Right lobe of liver (tissue), 6 donors: Measurements from ENCODE around the gene RNLS. TPM values are rescaled to one million over a fixed set of nuclear protein-coding genes. Genes with fewer than 3 reads are reported as not detected.

Experiments used
- ATAC-seq, 4 donors: fragments of 200-7000 bp; cut with Tn5 transposase; one replicate each; pipeline ENCODE4 v1.9.1; 2020; ENCODE audit warnings: mild to moderate bottlenecking in 4 of 4, moderate library complexity in 4 of 4
- DNase-seq, 3 donors: peaks; one replicate each; pipeline ENCODE4 v3.0.0-alpha.2; 2020
- H3K27ac ChIP-seq, 3 donors: fragments of 200-600 bp; one replicate each; pipeline ENCODE4 v1.8.0; 2022
- H3K27me3 ChIP-seq, 2 donors: fragments of 200-600 bp; one replicate each; pipeline ENCODE4 v1.8.0; 2022
- H3K36me3 ChIP-seq, 4 donors: fragments of 200-600 bp; sonication (generic) in 1 of 4; one replicate each; pipeline versions ENCODE4 v1.5.1 to v1.8.0; 2017 to 2022; ENCODE audit warnings: control low read depth in 1 of 4
- H3K4me1 ChIP-seq, 4 donors: fragments of 200-600 bp; sonication (generic) in 1 of 4; one replicate each; pipeline versions ENCODE4 v1.5.1 to v1.8.0; 2017 to 2022; ENCODE audit warnings: control low read depth in 1 of 4
- H3K4me3 ChIP-seq, 3 donors: fragments of 200-600 bp; one replicate each; pipeline ENCODE4 v1.8.0; 2022
- H3K9me3 ChIP-seq, 4 donors: fragments of 200-600 bp; sonication (generic) in 1 of 4; one replicate each; pipeline versions ENCODE4 v1.5.1 to v1.8.0; 2017 to 2022; ENCODE audit warnings: control low read depth in 1 of 4
- POLR2A ChIP-seq: fragments of 450-650 bp; IDR thresholded peaks from one replicate; pipeline ENCODE4 v1.6.1; 2017; ENCODE audit warnings: antibody characterized with exemption, mild to moderate bottlenecking
- WGBS: methylation state at CpG from one replicate; pipeline ENCODE4 v1.1.6; 2018; ENCODE audit warnings: low coverage, low lambda C conversion rate; ENCODE audit not compliant: insufficient coverage; ENCODE audit errors: missing lambda C conversion rate; 5-methylcytosine and 5-hydroxymethylcytosine counted together
- intact Hi-C, 2 donors: fragments of 100-400 bp; cut with DNase I; formaldehyde crosslinking; loops; one replicate each; pipeline versions ENCODE4 v1.11.2 to v1.14.1; 2022
- total RNA-seq, 6 experiments: library from RNA; depleted of rRNA in 2 of 6; stranded (reverse); fragments of >200 nt in 2 of 6; fragmentation: NEBNext Ultra II Directional in 3 of 6; extraction: Animal tissue kit (Norgen Biotek cat#: 25700) in 3 of 6; gene quantifications; one replicate each; pipeline versions ENCODE4 v1.1.0 to v1.2.4, GENCODE V29; 2016 to 2023
- TF ChIP-seq, protein P1 (sequence below), 4 donors: fragments of 200-600 bp in 3 of 4; fragments of 450-650 bp in 1 of 4; IDR thresholded peaks; one replicate each; pipeline versions ENCODE4 v1.5.1 to v1.8.0; 2016 to 2022; ENCODE audit warnings: antibody characterized with exemption in 4 of 4, mild to moderate bottlenecking in 2 of 4
- donor health status: DM: no; HTN: yes; CAD: no.
- donor health status: DM: no; HTN: no; CAD: no.
- donor health status: DM: no; HTN: no; CAD: no.
- donor health status: DM: no; HTN: yes; CAD: no.
- donor health status: DM: no; HTN: yes; CAD: no.

Gene RNLS
- total RNA-seq, 6 experiments from 2014 or later = 5.9 to 10.5 (median 7.3) TPM

DNA sequence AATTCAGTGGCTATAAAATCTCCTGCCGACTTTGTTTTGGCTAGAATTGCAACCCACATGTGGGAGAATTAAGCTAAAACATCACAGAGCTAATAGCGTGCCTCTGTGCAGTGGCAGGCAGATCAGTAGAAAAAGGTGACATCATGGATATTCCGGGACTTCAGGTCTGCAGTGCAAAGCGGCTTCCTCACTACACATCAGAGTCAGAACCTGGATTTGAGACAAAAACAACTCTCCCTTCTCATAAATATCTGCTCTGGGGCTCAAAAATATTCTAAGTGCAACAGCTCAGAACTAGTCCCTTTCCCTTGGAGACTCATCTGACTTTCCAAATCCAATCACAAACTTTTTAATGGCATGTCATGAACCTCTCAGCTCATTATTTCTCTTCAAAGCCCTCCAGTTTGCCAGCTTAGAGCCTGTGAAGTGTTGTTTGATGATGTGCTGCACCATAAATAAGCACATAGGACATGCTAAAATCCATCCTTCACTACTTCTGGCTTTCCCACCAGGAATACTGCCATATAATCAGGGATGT, 337.1 kb downstream of the RNLS start:
- Histone ChIP-seq H3K9me3 (no peaks in the 10 kb centered on the region), H3K4me3 (no peak overlapping the region), H3K36me3 (no peaks in the 10 kb centered on the region), H3K4me1 (peaks cover 0 to 10% (median 4%) of the 10 kb centered on the region in 4 donors), H3K27ac (no peak overlapping the region), H3K27me3 (no peaks in the 10 kb centered on the region)
- DNase-seq = no peak
- peak in 1 of 4 donors; percentile 29 for ATAC-seq
- 58% methylated on average over 4 of the region's 4 CpGs for WGBS
- intact Hi-C loops = no loop called here
- no peak for TF ChIP-seq POLR2A
- TF ChIP-seq, protein P1, sequence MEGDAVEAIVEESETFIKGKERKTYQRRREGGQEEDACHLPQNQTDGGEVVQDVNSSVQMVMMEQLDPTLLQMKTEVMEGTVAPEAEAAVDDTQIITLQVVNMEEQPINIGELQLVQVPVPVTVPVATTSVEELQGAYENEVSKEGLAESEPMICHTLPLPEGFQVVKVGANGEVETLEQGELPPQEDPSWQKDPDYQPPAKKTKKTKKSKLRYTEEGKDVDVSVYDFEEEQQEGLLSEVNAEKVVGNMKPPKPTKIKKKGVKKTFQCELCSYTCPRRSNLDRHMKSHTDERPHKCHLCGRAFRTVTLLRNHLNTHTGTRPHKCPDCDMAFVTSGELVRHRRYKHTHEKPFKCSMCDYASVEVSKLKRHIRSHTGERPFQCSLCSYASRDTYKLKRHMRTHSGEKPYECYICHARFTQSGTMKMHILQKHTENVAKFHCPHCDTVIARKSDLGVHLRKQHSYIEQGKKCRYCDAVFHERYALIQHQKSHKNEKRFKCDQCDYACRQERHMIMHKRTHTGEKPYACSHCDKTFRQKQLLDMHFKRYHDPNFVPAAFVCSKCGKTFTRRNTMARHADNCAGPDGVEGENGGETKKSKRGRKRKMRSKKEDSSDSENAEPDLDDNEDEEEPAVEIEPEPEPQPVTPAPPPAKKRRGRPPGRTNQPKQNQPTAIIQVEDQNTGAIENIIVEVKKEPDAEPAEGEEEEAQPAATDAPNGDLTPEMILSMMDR (IDR thresholded peaks at IDR 0.05) = no peak

DNA sequence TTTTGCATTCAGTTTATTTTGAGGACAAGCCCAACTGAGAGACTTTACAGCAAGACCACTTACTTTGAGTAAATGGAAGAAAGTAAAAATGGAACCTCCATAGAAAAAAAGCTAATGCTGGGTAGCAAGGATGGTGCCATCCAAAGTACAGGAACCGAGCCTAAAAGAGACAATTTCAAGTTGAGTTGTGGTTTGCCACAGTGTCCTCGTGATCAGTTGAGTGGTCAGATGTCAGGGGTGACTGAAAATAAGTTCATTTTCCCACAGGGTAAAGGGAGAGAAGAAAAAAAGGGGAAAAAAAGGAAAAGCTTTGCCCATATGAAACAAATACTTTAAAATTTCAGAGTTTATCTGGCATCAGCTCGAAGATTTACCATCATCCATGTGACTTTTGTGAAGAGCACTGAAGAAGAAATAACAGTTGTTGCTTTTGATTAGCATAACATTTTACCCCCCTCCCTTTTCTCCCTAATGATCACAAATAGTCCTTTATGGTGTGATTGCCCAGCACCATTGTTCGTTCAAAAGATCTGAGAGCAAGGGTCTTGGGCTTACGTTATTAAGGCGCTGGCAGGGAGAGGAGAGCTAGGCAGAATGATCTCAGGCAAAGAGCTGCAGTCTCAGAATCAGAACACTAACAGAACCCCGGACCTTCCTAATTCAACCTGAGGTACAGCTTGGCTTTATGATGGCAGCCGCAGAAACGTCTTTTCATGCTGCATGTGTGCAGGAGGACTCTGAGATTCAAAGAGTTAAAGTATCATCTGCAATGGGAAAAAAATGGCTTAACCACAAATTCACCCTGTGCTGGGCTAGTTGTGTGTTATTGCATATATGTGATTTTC, 338.1 kb downstream of the RNLS start:
- intact Hi-C loops = no loop called here
- H3K27ac ChIP-seq = no peak overlapping the region

DNA sequence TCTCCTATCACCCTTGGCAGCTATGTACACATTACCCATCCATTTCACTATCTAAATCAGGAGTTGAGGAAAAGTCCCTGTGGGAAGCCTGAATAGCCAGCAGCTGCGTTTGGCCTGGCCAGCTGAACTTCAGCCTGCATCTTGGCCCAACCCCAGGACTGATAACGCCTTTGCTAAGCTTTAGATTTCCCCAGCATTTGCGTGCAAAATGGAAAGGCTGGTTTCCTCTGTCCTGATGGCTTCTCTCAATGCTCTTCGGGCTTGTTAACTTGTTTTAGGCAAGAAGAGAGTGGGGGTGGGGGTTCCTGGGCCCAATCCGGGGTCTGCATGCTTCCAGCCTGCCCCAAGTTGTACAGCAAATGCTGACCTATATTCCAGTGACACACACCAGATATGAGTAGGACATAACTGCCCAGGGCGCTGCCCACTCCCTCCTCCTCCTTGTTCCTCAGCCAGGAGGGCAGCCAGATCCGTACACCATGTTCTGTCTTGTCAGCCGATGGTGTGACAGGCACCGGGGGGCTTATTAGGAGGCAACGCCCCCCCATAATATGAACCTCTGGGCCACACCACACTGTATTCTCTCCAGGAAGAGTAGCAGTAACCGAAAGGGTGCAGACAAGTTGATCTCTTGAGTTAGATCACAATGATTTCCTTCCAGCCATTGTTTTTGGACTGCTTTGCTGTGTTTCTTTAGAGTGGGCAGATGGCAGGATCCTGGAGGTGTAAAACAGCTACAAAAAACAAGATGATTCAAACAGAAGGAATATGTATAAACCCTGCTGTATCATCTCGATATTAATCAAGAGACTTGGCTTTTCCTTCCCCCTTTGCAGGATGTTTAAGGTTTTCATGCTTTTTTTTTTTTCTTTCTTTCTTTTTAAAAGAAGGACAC, 339.0 kb downstream of the RNLS start:
- no peaks in the 10 kb centered on the region for H3K27me3 ChIP-seq
- ATAC-seq (peak; percentile 94 to 96 (median 94)), DNase-seq (peak; percentile 85 to 92 (median 89))
- peak overlapping the region; percentile 71 to 79 (median 78) for H3K27ac ChIP-seq
- H3K9me3 ChIP-seq = no peaks in the 10 kb centered on the region
- intact Hi-C loops = no loop called here
- peaks cover 0 to 17% (median 7%) of the 10 kb centered on the region in 4 donors for H3K4me1 ChIP-seq
- H3K36me3 ChIP-seq = no peaks in the 10 kb centered on the region
- H3K4me3 ChIP-seq = peak overlapping the region in 2 of 3 donors; percentile 26 to 38
- no peak for TF ChIP-seq POLR2A
- TF ChIP-seq, protein P1 (IDR thresholded peaks at IDR 0.05) = no peak
- WGBS = 13% methylated on average over 11 of the region's 12 CpGs

More for the DNA sequence above, 338.1 kb downstream of the RNLS start:
- Histone ChIP-seq H3K36me3 (no peaks in the 10 kb centered on the region), H3K9me3 (no peaks in the 10 kb centered on the region), H3K4me1 (peaks cover 0 to 10% (median 4%) of the 10 kb centered on the region in 4 donors), H3K4me3 (no peak overlapping the region), H3K27me3 (no peaks in the 10 kb centered on the region)
- DNase-seq (no peak), ATAC-seq (no peak)
- TF ChIP-seq, protein P1 (IDR thresholded peaks at IDR 0.05) = no peak
- TF ChIP-seq POLR2A = no peak
- 83% methylated on average over 9 of the region's 9 CpGs for WGBS

DNA sequence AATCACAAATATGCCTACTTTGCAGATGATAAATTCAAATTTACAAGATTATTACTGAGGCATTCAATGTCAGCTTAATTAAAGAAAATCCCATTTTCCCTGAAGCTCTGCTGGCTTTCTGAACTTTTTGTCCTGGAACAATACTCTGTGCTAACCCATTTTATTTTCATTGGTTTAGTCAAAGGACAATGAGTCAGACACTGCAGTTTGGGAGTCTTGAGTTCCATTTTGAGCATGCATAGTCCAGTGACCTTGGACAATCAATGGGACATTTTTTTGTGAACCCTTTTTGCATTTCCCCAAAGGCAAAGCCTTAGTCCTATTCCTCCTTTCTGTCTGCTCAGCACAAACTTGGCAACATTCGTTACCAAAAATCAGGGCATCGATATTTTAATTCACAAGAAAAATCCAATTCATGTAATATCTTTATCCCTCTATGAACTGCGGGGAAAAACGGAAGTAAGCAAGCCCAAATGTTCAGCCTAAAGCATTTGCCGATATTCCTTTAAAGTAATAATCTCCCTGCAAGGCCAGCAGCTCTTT, 339.8 kb downstream of the RNLS start:
- H3K4me1 ChIP-seq = peaks cover 0 to 21% (median 8%) of the 10 kb centered on the region in 4 donors
- H3K4me3 ChIP-seq = peak overlapping the region; percentile 12 to 38 (median 26)

More for the DNA sequence above, 339.8 kb downstream of the RNLS start:
- no peaks in the 10 kb centered on the region for H3K36me3 ChIP-seq
- no peak for TF ChIP-seq POLR2A
- TF ChIP-seq, protein P1 (IDR thresholded peaks at IDR 0.05) = no peak
- WGBS = 22% methylated on average over 5 of the region's 5 CpGs
- peak overlapping the region; percentile 71 to 79 (median 78) for H3K27ac ChIP-seq
- H3K27me3 ChIP-seq = no peaks in the 10 kb centered on the region
- no peak for DNase-seq
- no peaks in the 10 kb centered on the region for H3K9me3 ChIP-seq
- peak in 2 of 4 donors; percentile 19 to 29 for ATAC-seq
- intact Hi-C loops = no loop called here
